ENCODE results near the gene TRIM63. TPM values are rescaled to one million over a fixed set of nuclear protein-coding genes. Genes with fewer than 3 reads are reported as not detected.

Gene TRIM63
- total and polyA plus RNA-seq, 2 of the 8 experiments (the other 6 are each of a cell fraction or from before 2014, with no cell fraction given), result not detected

DNA sequence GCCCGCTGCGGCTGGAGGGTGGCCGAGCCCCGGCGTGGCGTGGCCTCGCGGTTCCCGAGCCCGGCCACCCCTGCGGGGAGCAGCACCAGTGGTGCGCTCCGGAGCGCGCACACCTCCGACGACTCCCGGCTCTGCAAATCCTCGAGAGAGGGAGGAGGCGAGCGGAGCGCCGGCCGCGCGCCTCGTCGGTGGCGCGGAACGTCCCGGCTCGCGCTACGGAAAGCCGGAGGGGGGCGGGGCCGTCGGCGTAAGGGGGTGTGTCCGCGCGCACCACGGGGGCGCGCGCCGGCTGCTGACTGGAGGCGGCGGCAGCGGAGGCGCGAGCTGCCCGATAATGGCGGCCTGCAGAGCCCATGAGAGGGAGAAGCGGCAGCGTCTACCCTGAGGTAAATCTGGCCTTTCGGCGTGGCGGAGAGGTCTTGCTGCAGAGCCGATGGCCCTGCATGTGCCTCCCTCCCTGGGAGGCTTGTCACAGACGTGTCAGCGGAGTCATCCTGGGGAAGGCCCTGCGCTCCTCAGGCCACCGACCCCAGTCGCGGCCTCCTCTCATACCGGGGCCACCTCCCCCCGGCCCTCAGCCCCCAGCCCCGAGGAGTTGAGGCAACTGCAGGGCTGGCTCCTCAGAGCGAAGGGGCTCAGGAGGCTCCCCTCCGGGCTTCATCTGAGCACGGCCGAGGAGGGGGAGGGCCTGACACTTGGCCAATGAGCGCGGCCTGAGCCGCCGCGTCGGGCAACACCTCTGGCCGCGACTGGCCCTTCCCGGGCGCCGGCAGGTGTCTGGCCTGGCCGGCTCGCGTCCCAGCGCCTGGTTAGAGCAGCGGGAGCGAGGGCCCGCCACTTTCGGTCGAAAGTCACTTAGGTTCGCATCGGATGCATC, 44.3 kb upstream of the TRIM63 start, which contains the start of gene PDIK1L (continued):
- no peak for TF ChIP-seq SIX5 (IDR thresholded peaks at IDR 0.05; ENCODE audit: low read depth, low read length)
- no peak for TF ChIP-seq BCL11A (IDR thresholded peaks at IDR 0.05; ENCODE audit: low read depth in 2 of 2, low read length in 2 of 2)
- no peak for TF ChIP-seq RAD21 (IDR thresholded peaks at IDR 0.05 in 1 of 2, conservative IDR thresholded peaks at IDR 0.05 in 1 of 2; ENCODE audit: low read depth in 2 of 2, low read length in 2 of 2)
- TF ChIP-seq ASH2L (IDR thresholded peaks at IDR 0.05; ENCODE audit: low read length), result peak; percentile 84
- peak; percentile 39; the same call in 1 of the 2 replicates for TF ChIP-seq TBP (IDR thresholded peaks at IDR 0.05; ENCODE audit: low read depth, low read length)
- TF ChIP-seq CREB1 (IDR thresholded peaks at IDR 0.05), result 0 out of 2 replicates have a peak, but pooled peaks have one; percentile 43
- TF ChIP-seq, protein P1, sequence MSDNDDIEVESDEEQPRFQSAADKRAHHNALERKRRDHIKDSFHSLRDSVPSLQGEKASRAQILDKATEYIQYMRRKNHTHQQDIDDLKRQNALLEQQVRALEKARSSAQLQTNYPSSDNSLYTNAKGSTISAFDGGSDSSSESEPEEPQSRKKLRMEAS (IDR thresholded peaks at IDR 0.05), result peak; percentile 65
- no peak for TF ChIP-seq FOSL1 (IDR thresholded peaks at IDR 0.05; ENCODE audit: insufficient read depth, low read depth, low read length)
- TF ChIP-seq GABPA (IDR thresholded peaks at IDR 0.05; ENCODE audit: borderline replicate concordance, insufficient read depth, low read length), result no peak
- TF ChIP-seq TAF1 (IDR thresholded peaks at IDR 0.05; ENCODE audit: low read depth, low read length), result peak; percentile 49
- peak; percentile 69 to 80; a peak in 2 of 4 replicates for TF ChIP-seq SIN3A (conservative IDR thresholded peaks at IDR 0.05 in 1 of 2, IDR thresholded peaks at IDR 0.05 in 1 of 2; ENCODE audit: low read depth in 1 of 2, low read length in 2 of 2)
- no peak for TF ChIP-seq RFX5 (IDR thresholded peaks at IDR 0.05; ENCODE audit: borderline replicate concordance, low read depth, low read length)
- TF ChIP-seq SP4 (IDR thresholded peaks at IDR 0.05; ENCODE audit: low read length), result 0 out of 2 replicates have a peak, but pooled peaks have one; percentile 63
- no peak for TF ChIP-seq JUN (IDR thresholded peaks at IDR 0.05; ENCODE audit: low read depth, low read length)
- no peak for TF ChIP-seq SIRT6 (IDR thresholded peaks at IDR 0.05; ENCODE audit: low read length)
- TF ChIP-seq HDAC6 (IDR thresholded peaks at IDR 0.05; ENCODE audit: low read depth, low read length), result no peak
- TF ChIP-seq SUZ12 (IDR thresholded peaks at IDR 0.05; ENCODE audit: low read length), result no peak
- TF ChIP-seq CHD1 (IDR thresholded peaks at IDR 0.05; ENCODE audit: low read depth, low read length), result no peak; the same call in 1 of the 2 replicates
- 0 out of 2 replicates have a peak, but pooled peaks have one; percentile 66 for TF ChIP-seq SP1 (IDR thresholded peaks at IDR 0.05; ENCODE audit: low read depth, low read length)
- TF ChIP-seq, protein P2, sequence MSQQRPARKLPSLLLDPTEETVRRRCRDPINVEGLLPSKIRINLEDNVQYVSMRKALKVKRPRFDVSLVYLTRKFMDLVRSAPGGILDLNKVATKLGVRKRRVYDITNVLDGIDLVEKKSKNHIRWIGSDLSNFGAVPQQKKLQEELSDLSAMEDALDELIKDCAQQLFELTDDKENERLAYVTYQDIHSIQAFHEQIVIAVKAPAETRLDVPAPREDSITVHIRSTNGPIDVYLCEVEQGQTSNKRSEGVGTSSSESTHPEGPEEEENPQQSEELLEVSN (IDR thresholded peaks at IDR 0.05), result peak; percentile 81
- no peak for TF ChIP-seq BACH1 (IDR thresholded peaks at IDR 0.05; ENCODE audit: low read length)
- 0 out of 4 replicates have a peak, but pooled peaks of 1 of the 2 experiments have one; percentile 38 for TF ChIP-seq HDAC2 (IDR thresholded peaks at IDR 0.05; ENCODE audit: borderline replicate concordance in 1 of 2, low read depth in 2 of 2, low read length in 2 of 2)
- TF ChIP-seq CTBP2 (IDR thresholded peaks at IDR 0.05; ENCODE audit: borderline replicate concordance, insufficient read depth, insufficient read length, low read length), result no peak

All from H1 (cell line).